Measurements from ENCODE around the gene DSCAML1.

DNA sequence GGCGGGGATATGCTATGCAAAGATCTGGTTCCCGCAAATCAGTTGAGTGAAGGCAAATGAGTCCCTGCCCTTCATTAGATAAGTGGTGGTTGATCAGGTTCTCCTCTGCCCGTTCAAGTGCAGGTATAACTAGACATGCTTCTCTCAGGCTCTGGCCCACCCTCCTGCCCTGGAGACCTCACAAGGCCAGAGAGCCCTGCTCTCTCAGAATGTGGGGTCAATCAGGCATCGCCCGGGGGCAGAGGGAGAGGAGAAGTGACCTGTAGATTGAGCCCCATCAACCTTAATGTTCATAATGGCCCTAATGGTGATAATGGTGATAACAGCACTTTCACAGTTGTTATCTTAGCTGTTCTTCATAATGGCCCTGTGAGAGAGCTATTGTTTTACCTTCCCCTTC is 224.3 kb downstream of the DSCAML1 start:
- TF ChIP-seq SNAI2 (CRISPR knock-in tag; IDR thresholded peaks at IDR 0.05) (no peak), BACH2 (CRISPR knock-in tag; IDR thresholded peaks at IDR 0.05; ENCODE audit: borderline replicate concordance) (no peak), ZFP30 (CRISPR knock-in tag; IDR thresholded peaks at IDR 0.05) (no peak), RARB (CRISPR knock-in tag; IDR thresholded peaks at IDR 0.05) (no peak), TOX (CRISPR knock-in tag; IDR thresholded peaks at IDR 0.05; ENCODE audit: borderline replicate concordance) (no peak), ZNF70 (CRISPR knock-in tag; IDR thresholded peaks at IDR 0.05) (no peak), ARNTL (CRISPR knock-in tag; IDR thresholded peaks at IDR 0.05; ENCODE audit: borderline replicate concordance, low read depth) (no peak), ZNF565 (CRISPR knock-in tag; conservative IDR thresholded peaks at IDR 0.05; ENCODE audit: low read depth) (no peak), ISL1 (CRISPR knock-in tag; IDR thresholded peaks at IDR 0.05) (no peak), GLIS3 (CRISPR knock-in tag; IDR thresholded peaks at IDR 0.05) (no peak), PPARA (CRISPR knock-in tag; IDR thresholded peaks at IDR 0.05; ENCODE audit: borderline replicate concordance) (no peak)
- TF ChIP-seq, protein P1, sequence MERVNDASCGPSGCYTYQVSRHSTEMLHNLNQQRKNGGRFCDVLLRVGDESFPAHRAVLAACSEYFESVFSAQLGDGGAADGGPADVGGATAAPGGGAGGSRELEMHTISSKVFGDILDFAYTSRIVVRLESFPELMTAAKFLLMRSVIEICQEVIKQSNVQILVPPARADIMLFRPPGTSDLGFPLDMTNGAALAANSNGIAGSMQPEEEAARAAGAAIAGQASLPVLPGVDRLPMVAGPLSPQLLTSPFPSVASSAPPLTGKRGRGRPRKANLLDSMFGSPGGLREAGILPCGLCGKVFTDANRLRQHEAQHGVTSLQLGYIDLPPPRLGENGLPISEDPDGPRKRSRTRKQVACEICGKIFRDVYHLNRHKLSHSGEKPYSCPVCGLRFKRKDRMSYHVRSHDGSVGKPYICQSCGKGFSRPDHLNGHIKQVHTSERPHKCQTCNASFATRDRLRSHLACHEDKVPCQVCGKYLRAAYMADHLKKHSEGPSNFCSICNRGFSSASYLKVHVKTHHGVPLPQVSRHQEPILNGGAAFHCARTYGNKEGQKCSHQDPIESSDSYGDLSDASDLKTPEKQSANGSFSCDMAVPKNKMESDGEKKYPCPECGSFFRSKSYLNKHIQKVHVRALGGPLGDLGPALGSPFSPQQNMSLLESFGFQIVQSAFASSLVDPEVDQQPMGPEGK (CRISPR knock-in tag; IDR thresholded peaks at IDR 0.05; ENCODE audit: borderline replicate concordance) = no peak
- TF ChIP-seq, protein P2, sequence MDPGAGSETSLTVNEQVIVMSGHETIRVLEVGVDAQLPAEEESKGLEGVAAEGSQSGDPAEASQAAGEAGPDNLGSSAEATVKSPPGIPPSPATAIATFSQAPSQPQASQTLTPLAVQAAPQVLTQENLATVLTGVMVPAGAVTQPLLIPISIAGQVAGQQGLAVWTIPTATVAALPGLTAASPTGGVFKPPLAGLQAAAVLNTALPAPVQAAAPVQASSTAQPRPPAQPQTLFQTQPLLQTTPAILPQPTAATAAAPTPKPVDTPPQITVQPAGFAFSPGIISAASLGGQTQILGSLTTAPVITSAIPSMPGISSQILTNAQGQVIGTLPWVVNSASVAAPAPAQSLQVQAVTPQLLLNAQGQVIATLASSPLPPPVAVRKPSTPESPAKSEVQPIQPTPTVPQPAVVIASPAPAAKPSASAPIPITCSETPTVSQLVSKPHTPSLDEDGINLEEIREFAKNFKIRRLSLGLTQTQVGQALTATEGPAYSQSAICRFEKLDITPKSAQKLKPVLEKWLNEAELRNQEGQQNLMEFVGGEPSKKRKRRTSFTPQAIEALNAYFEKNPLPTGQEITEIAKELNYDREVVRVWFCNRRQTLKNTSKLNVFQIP (CRISPR knock-in tag; IDR thresholded peaks at IDR 0.05; ENCODE audit: borderline replicate concordance, low read depth) = no peak

Measured in SK-N-SH treated with all-trans-retinoic acid at 6 μM for 48 hours (cell line).